GM12878 (cell line): Measurements from ENCODE around the gene VEGFD. TPM values are rescaled to one million over a fixed set of nuclear protein-coding genes. Genes with fewer than 3 reads are reported as not detected.

Experiments used
- ATAC-seq: fragments of 200-7000 bp; cut with Tn5 transposase; 3 replicates; pipeline ENCODE4 v1.9.1; 2020; ENCODE audit warnings: mild to moderate bottlenecking, moderate library complexity
- BruUV-seq: library from RNA; stranded (reverse); fragments of 400-500 nt; replicated peaks from 2 replicates; lab custom pipeline; 2021; lab: Mats Ljungman, UMichigan
- CTCF ChIA-PET: fragments of 300-600 bp; sonication (Branson Sonifier 250); formaldehyde crosslinking; extraction: SDS; loops from one replicate; lab custom pipeline; 2021; ENCODE audit warnings: inconsistent platforms; lab: Yijun Ruan, JAX
- POLR2A ChIA-PET: fragments of 350-600 bp; formaldehyde crosslinking; extraction: SDS; loops from one replicate; lab custom pipeline; 2021; ENCODE audit warnings: inconsistent platforms; lab: Charles Lee
- RAD21 ChIA-PET: fragments of 300-600 bp; sonication (Branson Sonifier 250); formaldehyde crosslinking; loops from one replicate; lab custom pipeline; 2023; ENCODE audit warnings: antibody characterized with exemption; ENCODE audit not compliant: unreplicated experiment; lab: Charles Lee
- SMC1A ChIA-PET: fragments of 300-600 bp; sonication (Branson Sonifier 250); formaldehyde crosslinking; loops from one replicate; lab custom pipeline; 2023; ENCODE audit not compliant: unreplicated experiment, uncharacterized antibody; lab: Charles Lee
- DNase-seq: peaks from one replicate; pipeline ENCODE4 v3.0.0-alpha.2; 2011; ENCODE audit warnings: low read depth, low spot score
- FAIRE-seq: peaks from 3 replicates; lab custom pipeline; 2011; peaks lifted over from hg19 to GRCh38; lab: Jason Lieb, UNC
- H2AFZ ChIP-seq: 2 replicates; pipeline ENCODE4 v1.6.0; 2011; ENCODE audit warnings: low read depth, low read length, control low read depth; ENCODE audit not compliant: control insufficient read depth
- H3K27ac ChIP-seq: 2 replicates; pipeline ENCODE4 v1.5.1; 2011; ENCODE audit warnings: control low read depth; ENCODE audit not compliant: control insufficient read depth, insufficient read depth
- H3K27me3 ChIP-seq, 2 experiments: replicated peaks in 1 of 2; 2 replicates each; pipeline versions ENCODE4 v1.6.0 to v1.6.1; 2011; ENCODE audit warnings: low read length in 1 of 2; ENCODE audit not compliant: control insufficient read depth in 2 of 2, insufficient read depth in 2 of 2
- H3K36me3 ChIP-seq, 2 experiments: 2 replicates each; pipeline ENCODE4 v1.5.1; 2011; ENCODE audit warnings: low read length in 1 of 2; ENCODE audit not compliant: control insufficient read depth in 2 of 2, insufficient read depth in 2 of 2
- H3K4me1 ChIP-seq: 2 replicates; pipeline ENCODE4 v1.6.1; 2011; ENCODE audit warnings: mild to moderate bottlenecking, low read length, moderate library complexity, mixed read lengths; ENCODE audit not compliant: control insufficient read depth, insufficient read depth
- H3K4me2 ChIP-seq: 2 replicates; pipeline ENCODE4 v1.6.0; 2011; ENCODE audit warnings: control low read depth; ENCODE audit not compliant: control insufficient read depth, insufficient read depth
- H3K4me3 ChIP-seq: fragments of 200-600 bp; sonication (generic); 2 replicates; pipeline ENCODE4 v1.5.1; 2016
- H3K79me2 ChIP-seq: 2 replicates; pipeline ENCODE4 v1.6.0; 2011; ENCODE audit warnings: low read length; ENCODE audit not compliant: control insufficient read depth, insufficient read depth
- H3K9ac ChIP-seq: 2 replicates; pipeline ENCODE4 v1.8.0; 2011; ENCODE audit warnings: low read length, control low read depth, mixed read lengths; ENCODE audit not compliant: control insufficient read depth, insufficient read depth
- H3K9me3 ChIP-seq: replicated peaks from 3 replicates; pipeline ENCODE4 v1.5.1; 2011; ENCODE audit warnings: mild to moderate bottlenecking, low read length; ENCODE audit not compliant: control insufficient read depth, insufficient read depth
- H4K20me1 ChIP-seq: 2 replicates; pipeline ENCODE4 v1.6.0; 2011; ENCODE audit not compliant: control insufficient read depth, insufficient read depth
- BACH1 ChIP-seq: fragments of 450-650 bp; IDR thresholded peaks from 2 replicates; pipeline ENCODE4 v1.6.1; 2017; ENCODE audit warnings: mild to moderate bottlenecking, borderline replicate concordance
- CBFB ChIP-seq: IDR thresholded peaks from 2 replicates; pipeline ENCODE4 v1.6.1; 2016; ENCODE audit warnings: antibody characterized with exemption, low read depth
- CTCF ChIP-seq, 3 experiments: IDR thresholded peaks in 2 of 3; conservative IDR thresholded peaks in 1 of 3; 2 replicates each; pipeline ENCODE4 v1.5.1; 2011; ENCODE audit warnings: low read depth in 3 of 3, low read length in 3 of 3, mild to moderate bottlenecking in 3 of 3, control low read depth in 2 of 3, moderate library complexity in 2 of 3, inconsistent platforms in 1 of 3, mixed read lengths in 1 of 3; ENCODE audit not compliant: control insufficient read depth in 2 of 3, insufficient read depth in 1 of 3; ENCODE audit errors: extremely low read depth in 1 of 3
- HDAC6 ChIP-seq: fragments of 200-600 bp; sonication (generic); IDR thresholded peaks from one replicate; pipeline ENCODE4 v1.8.0; 2017; ENCODE audit warnings: antibody characterized with exemption; ENCODE audit not compliant: unreplicated experiment
- HSF1 ChIP-seq: fragments of 150-350 bp; IDR thresholded peaks from 2 replicates; pipeline ENCODE4 v1.6.1; 2014; ENCODE audit warnings: mild to moderate bottlenecking, low read depth, low read length
- KLF5 ChIP-seq: fragments of 450-650 bp; IDR thresholded peaks from 2 replicates; pipeline ENCODE4 v1.6.1; 2014; ENCODE audit warnings: mild to moderate bottlenecking; ENCODE audit not compliant: partially characterized antibody
- MTA2 ChIP-seq: fragments of 450-650 bp; IDR thresholded peaks from 2 replicates; pipeline ENCODE4 v1.6.1; 2016; ENCODE audit warnings: low read depth, mild to moderate bottlenecking, moderate library complexity
- PAX8 ChIP-seq: fragments of 450-650 bp; IDR thresholded peaks from 2 replicates; pipeline ENCODE4 v1.6.1; 2017; ENCODE audit warnings: mild to moderate bottlenecking, moderate library complexity
- PBX3 ChIP-seq: IDR thresholded peaks from 2 replicates; pipeline ENCODE4 v1.6.1; 2011; ENCODE audit warnings: mild to moderate bottlenecking, low read depth, low read length, moderate library complexity; ENCODE audit not compliant: insufficient replicate concordance
- PKNOX1 ChIP-seq: fragments of 450-650 bp; IDR thresholded peaks from 2 replicates; pipeline ENCODE4 v1.6.1; 2016; ENCODE audit warnings: mild to moderate bottlenecking
- POLR2AphosphoS2 ChIP-seq: IDR thresholded peaks from 2 replicates; pipeline ENCODE4 v1.6.1; 2011; ENCODE audit warnings: low read depth, mild to moderate bottlenecking, low read length, improper control_type of control experiment, moderate library complexity
- RELB ChIP-seq: fragments of 450-650 bp; IDR thresholded peaks from 2 replicates; pipeline ENCODE4 v1.6.1; 2017; ENCODE audit warnings: low read depth, mild to moderate bottlenecking, moderate library complexity
- SMAD1 ChIP-seq: fragments of 450-650 bp; IDR thresholded peaks from 2 replicates; pipeline ENCODE4 v1.6.1; 2018; ENCODE audit warnings: mild to moderate bottlenecking, low read depth; ENCODE audit not compliant: partially characterized antibody
- SUZ12 ChIP-seq: fragments of 200-600 bp; sonication (generic); IDR thresholded peaks from one replicate; pipeline ENCODE4 v1.6.1; 2018; ENCODE audit warnings: antibody characterized with exemption, mild to moderate bottlenecking; ENCODE audit not compliant: unreplicated experiment
- in situ Hi-C: fragments of 300-500 bp; cut with MboI; formaldehyde crosslinking; loops from 9 replicates; pipeline ENCODE4 v1.14.3; 2018; ENCODE audit warnings: mixed read lengths
- intact Hi-C: fragments of 100-400 bp; cut with micrococcal nuclease; formaldehyde crosslinking; loops from one replicate; pipeline ENCODE4 v1.14.2; 2022; ENCODE audit not compliant: unreplicated experiment
- polyA plus RNA-seq, 11 experiments: library from polyadenylated mRNA; depleted of rRNA in 4 of 11; unstranded in 6 of 11; stranded (reverse) in 5 of 11; fragments of >200 nt; fragmentation: Nextera tagmentation in 4 of 11; fragmentation: Illumina TruSeq in 1 of 11; extraction: Ambion mirVana in 4 of 11; extraction: Trizol in 1 of 11; gene quantifications; 1 replicate in 1 of 11; 2 replicates in 10 of 11; pipeline versions ENCODE4 v1.2.1 to v1.2.3, GENCODE V29; 2011 to 2016; ENCODE audit warnings: inconsistent platforms in 2 of 11, missing spikeins in 2 of 11, low read depth in 1 of 11
- total RNA-seq, 4 experiments: library from RNA; depleted of rRNA in 3 of 4; stranded (reverse); fragments of >200 nt in 3 of 4; fragmentation: Illumina TruSeq in 1 of 4; extraction: Trizol in 1 of 4; gene quantifications; 2 replicates each; pipeline versions ENCODE4 v1.2.1 to v1.2.3, GENCODE V29; 2013 to 2021

VEGFD gene
- total and polyA plus RNA-seq, 10 of the 15 experiments (the other 5 are each of a cell fraction or from before 2014, with no cell fraction given), result 0.15 TPM; not detected in 9

- TF ChIP-seq PBX3, result no peak
- TF ChIP-seq SUZ12, result no peak
- TF ChIP-seq HDAC6, result no peak
- no peak for TF ChIP-seq CBFB
- TF ChIP-seq SMAD1, result no peak
- no peak for TF ChIP-seq RELB
- no peak for TF ChIP-seq PKNOX1
- TF ChIP-seq POLR2AphosphoS2, result no peak
- no peak for TF ChIP-seq KLF5
Measured at GRCh38 chrX:15345976-15346375, 38.2 kb downstream of the VEGFD start (continued).

DNA sequence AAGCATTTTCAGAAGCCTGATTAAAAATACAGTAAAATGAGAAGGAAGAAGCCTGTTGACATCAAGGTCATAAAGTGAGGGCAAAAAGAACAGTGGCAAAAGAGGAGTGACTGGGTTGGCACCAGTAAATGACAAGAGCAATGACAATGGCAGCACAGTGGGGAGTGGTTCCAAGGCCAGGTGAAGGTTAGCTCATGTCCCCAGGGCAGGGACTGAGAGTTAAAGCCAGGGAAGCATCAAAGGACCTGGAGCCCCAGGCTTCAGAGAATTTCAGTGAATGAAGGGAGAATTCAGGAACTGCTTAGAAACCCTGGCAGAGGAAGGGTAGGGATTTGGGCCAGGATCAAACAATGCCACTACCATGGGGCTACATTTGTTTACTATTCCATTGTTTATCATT, 40.1 kb downstream of the VEGFD start:
- POLR2A ChIA-PET, result no interaction called here
- no peak overlapping the region for H3K9ac ChIP-seq
- no peak for DNase-seq
- H3K4me3 ChIP-seq, result no peak overlapping the region
- no peak overlapping the region for H2AFZ ChIP-seq
- no TSS peak for BruUV-seq
- no peaks in the 10 kb centered on the region for H3K27me3 ChIP-seq
- no peaks in the 10 kb centered on the region for H3K36me3 ChIP-seq
- H3K79me2 ChIP-seq, result no peaks in the 10 kb centered on the region
- no peaks in the 10 kb centered on the region for H3K9me3 ChIP-seq
- ATAC-seq, result no peak
- H3K4me2 ChIP-seq, result no peak overlapping the region
- FAIRE-seq, result no peak
- intact Hi-C loops (loop anchor here (10.0 kb wide), 1 partner anchor 311 kb away; no protein-coding TSS in a partner anchor), in situ Hi-C loops (no loop called here)
- CTCF ChIA-PET, result interaction anchor here (1.6 kb wide), 1 partner anchor 125 kb away, joined by 8 read pairs; no protein-coding TSS in a partner anchor
- RAD21 ChIA-PET, result no interaction called here
- SMC1A ChIA-PET, result no interaction called here
- no peaks in the 10 kb centered on the region for H3K4me1 ChIP-seq
- no peak overlapping the region for H3K27ac ChIP-seq
- no peaks in the 10 kb centered on the region for H4K20me1 ChIP-seq
- TF ChIP-seq BACH1, result no peak
- TF ChIP-seq HSF1, result no peak
- TF ChIP-seq PAX8, result no peak
- no peak for TF ChIP-seq CTCF (IDR thresholded peaks at IDR 0.05 in 2 of 3, conservative IDR thresholded peaks at IDR 0.05 in 1 of 3; ENCODE audit: control insufficient read depth in 2 of 3, extremely low read depth in 1 of 3, insufficient read depth in 1 of 3, low read depth in 3 of 3, low read length in 3 of 3)
- no peak for TF ChIP-seq SMAD1
- TF ChIP-seq HDAC6, result no peak
- no peak for TF ChIP-seq MTA2
